ENCODE results near the gene ABCC6. TPM values are rescaled to one million over a fixed set of nuclear protein-coding genes. Genes with fewer than 3 reads are reported as not detected.
"Not testable (repeated sequence)": the region's sequence is repeated elsewhere in the genome, so short reads cannot be mapped to it uniquely, and the experiment has no call there.

Gene ABCC6
- total RNA-seq, 1 experiment from 2014 or later = not detected

DNA sequence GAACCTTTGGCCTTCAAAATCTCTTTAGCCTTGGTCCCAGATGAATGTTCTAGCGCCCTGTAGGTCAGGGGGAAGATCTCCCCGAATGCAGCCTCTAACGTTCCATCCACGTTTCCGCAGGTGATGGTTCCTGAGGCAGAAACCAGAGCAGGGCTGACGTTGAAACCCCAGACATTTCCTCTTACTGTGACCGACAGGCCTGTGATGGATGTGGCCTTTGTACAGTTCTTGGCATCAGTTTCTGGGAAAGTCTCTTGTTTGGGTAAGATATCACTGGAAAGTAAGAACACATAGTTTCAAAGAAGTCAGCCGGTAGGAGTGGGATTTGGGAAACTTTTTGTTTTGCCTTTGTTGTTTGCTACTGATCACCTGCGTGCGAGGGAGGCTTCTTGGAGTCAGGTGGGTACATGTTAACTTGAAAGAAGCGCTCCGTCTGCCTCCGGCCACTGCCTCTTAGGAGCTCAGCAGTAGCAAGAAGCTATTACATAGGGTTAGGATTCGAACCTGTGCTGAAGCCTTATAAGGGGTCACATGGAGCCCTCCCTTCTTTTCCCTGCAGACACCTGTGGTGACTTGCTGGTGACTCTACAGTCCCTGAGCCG is 39.8 kb upstream of the ABCC6 start:
- BruUV-seq (replicated peaks); H3K4me3 ChIP-seq (ENCODE audit: low read depth, low read length, poor library complexity, severe bottlenecking); POLR2A ChIA-PET (ENCODE audit: low non-redundant PET); DNase-seq (ENCODE audit: low spot score); intact Hi-C loops (cut with micrococcal nuclease; ENCODE audit: unreplicated experiment); H3K27me3 ChIP-seq (replicated peaks; ENCODE audit: insufficient read depth, low read depth, low read length, poor library complexity); H3K27ac ChIP-seq (ENCODE audit: low read depth, low read length, poor library complexity, severe bottlenecking); H3K4me1 ChIP-seq (ENCODE audit: insufficient read depth, low read length, poor library complexity, severe bottlenecking); H3K36me3 ChIP-seq (ENCODE audit: insufficient read depth, low read length, poor library complexity, severe bottlenecking); H3K9me3 ChIP-seq (ENCODE audit: low read depth, low read length, poor library complexity, severe bottlenecking): not testable (repeated sequence)
- CTCF ChIA-PET = interaction anchor here (0.6 kb wide), 1 partner anchor 713 kb away, joined by 4 read pairs; no protein-coding TSS in a partner anchor

DNA sequence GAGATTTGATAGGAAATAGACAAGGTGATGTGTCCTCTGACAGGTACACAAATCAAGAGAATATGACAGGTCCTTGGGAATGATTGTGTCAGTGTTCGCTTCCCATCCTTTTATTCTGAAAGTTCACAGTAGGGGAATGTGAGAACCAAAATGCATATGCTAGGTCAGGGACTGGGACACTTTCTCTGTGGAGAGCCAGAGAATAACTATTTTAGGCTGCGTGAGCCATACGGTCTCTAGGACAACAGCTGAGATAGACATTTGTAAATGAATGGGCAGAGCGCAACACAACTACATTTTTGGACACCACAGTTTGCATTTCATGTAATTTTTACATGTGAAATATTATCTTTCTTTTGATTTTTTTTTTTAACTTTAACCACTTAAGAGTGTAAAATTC is 36.7 kb upstream of the ABCC6 start:
- CTCF ChIA-PET = not testable (repeated sequence)

DNA sequence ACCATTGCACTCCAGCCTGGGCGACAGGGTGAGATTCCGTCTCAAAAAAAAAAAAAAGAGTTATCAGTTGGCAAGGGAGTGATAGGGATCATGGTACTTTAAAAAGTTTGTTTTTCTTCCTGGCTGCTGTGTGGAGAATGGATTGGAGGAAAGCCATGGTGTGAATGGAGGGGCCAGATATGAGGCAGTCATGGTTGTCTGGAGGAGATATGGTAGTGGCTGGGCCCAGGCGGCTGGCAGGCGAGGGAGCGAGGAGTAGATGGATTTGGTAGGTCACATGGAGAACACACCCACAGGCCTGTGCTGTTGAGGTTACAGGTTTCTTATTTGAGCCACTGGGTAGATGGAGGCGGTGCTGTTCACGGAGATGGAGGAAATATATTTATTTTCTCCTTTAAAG is 35.5 kb upstream of the ABCC6 start:
- H3K27me3 ChIP-seq (replicated peaks; ENCODE audit: insufficient read depth, low read depth, low read length, poor library complexity); H3K4me1 ChIP-seq (ENCODE audit: insufficient read depth, low read length, poor library complexity, severe bottlenecking); H3K4me3 ChIP-seq (ENCODE audit: low read depth, low read length, poor library complexity, severe bottlenecking); intact Hi-C loops (cut with micrococcal nuclease; ENCODE audit: unreplicated experiment); BruUV-seq (replicated peaks); H3K9me3 ChIP-seq (ENCODE audit: low read depth, low read length, poor library complexity, severe bottlenecking); CTCF ChIA-PET; H3K27ac ChIP-seq (ENCODE audit: low read depth, low read length, poor library complexity, severe bottlenecking); H3K36me3 ChIP-seq (ENCODE audit: insufficient read depth, low read length, poor library complexity, severe bottlenecking); DNase-seq (ENCODE audit: low spot score); POLR2A ChIA-PET (ENCODE audit: low non-redundant PET): not testable (repeated sequence)

More for the DNA sequence above, 36.7 kb upstream of the ABCC6 start:
- POLR2A ChIA-PET (ENCODE audit: low non-redundant PET); H3K36me3 ChIP-seq (ENCODE audit: insufficient read depth, low read length, poor library complexity, severe bottlenecking); H3K9me3 ChIP-seq (ENCODE audit: low read depth, low read length, poor library complexity, severe bottlenecking); intact Hi-C loops (cut with micrococcal nuclease; ENCODE audit: unreplicated experiment); H3K4me1 ChIP-seq (ENCODE audit: insufficient read depth, low read length, poor library complexity, severe bottlenecking); H3K27me3 ChIP-seq (replicated peaks; ENCODE audit: insufficient read depth, low read depth, low read length, poor library complexity); DNase-seq (ENCODE audit: low spot score); H3K27ac ChIP-seq (ENCODE audit: low read depth, low read length, poor library complexity, severe bottlenecking); BruUV-seq (replicated peaks); H3K4me3 ChIP-seq (ENCODE audit: low read depth, low read length, poor library complexity, severe bottlenecking): not testable (repeated sequence)

GRCh38 chr16:16257301-16257923 is 34.1 kb upstream of the ABCC6 start:
- H3K4me1 ChIP-seq (ENCODE audit: insufficient read depth, low read length, poor library complexity, severe bottlenecking); H3K9me3 ChIP-seq (ENCODE audit: low read depth, low read length, poor library complexity, severe bottlenecking); H3K4me3 ChIP-seq (ENCODE audit: low read depth, low read length, poor library complexity, severe bottlenecking); CTCF ChIA-PET; BruUV-seq (replicated peaks); intact Hi-C loops (cut with micrococcal nuclease; ENCODE audit: unreplicated experiment); DNase-seq (ENCODE audit: low spot score); H3K27me3 ChIP-seq (replicated peaks; ENCODE audit: insufficient read depth, low read depth, low read length, poor library complexity); H3K27ac ChIP-seq (ENCODE audit: low read depth, low read length, poor library complexity, severe bottlenecking); H3K36me3 ChIP-seq (ENCODE audit: insufficient read depth, low read length, poor library complexity, severe bottlenecking); POLR2A ChIA-PET (ENCODE audit: low non-redundant PET): not testable (repeated sequence)
- TF ChIP-seq, protein P1, sequence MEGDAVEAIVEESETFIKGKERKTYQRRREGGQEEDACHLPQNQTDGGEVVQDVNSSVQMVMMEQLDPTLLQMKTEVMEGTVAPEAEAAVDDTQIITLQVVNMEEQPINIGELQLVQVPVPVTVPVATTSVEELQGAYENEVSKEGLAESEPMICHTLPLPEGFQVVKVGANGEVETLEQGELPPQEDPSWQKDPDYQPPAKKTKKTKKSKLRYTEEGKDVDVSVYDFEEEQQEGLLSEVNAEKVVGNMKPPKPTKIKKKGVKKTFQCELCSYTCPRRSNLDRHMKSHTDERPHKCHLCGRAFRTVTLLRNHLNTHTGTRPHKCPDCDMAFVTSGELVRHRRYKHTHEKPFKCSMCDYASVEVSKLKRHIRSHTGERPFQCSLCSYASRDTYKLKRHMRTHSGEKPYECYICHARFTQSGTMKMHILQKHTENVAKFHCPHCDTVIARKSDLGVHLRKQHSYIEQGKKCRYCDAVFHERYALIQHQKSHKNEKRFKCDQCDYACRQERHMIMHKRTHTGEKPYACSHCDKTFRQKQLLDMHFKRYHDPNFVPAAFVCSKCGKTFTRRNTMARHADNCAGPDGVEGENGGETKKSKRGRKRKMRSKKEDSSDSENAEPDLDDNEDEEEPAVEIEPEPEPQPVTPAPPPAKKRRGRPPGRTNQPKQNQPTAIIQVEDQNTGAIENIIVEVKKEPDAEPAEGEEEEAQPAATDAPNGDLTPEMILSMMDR (conservative IDR thresholded peaks at IDR 0.05; ENCODE audit: low read depth, low read length) = peak; percentile 37

DNA sequence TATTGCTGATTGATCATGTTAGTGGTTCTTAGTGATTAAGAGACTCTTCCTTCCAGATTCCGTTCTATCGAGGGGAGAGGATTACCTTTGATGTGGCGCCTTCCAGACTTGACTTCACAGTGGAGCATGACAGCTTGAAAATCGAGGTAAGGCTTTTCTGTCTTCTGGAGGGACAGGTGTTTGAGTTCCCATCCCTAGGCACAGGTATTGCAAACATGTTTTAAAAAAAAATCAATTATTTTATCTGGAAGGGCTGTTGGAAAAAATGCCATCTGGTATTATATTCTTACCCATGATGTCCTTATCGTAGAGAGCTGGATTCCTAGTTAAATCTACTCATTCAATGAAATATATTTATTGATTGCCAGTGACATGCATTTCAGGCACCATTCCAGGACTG is 29.1 kb upstream of the ABCC6 start:
- CTCF ChIA-PET; H3K27me3 ChIP-seq (replicated peaks; ENCODE audit: insufficient read depth, low read depth, low read length, poor library complexity); H3K4me1 ChIP-seq (ENCODE audit: insufficient read depth, low read length, poor library complexity, severe bottlenecking); intact Hi-C loops (cut with micrococcal nuclease; ENCODE audit: unreplicated experiment); BruUV-seq (replicated peaks); H3K9me3 ChIP-seq (ENCODE audit: low read depth, low read length, poor library complexity, severe bottlenecking); H3K27ac ChIP-seq (ENCODE audit: low read depth, low read length, poor library complexity, severe bottlenecking); H3K4me3 ChIP-seq (ENCODE audit: low read depth, low read length, poor library complexity, severe bottlenecking); H3K36me3 ChIP-seq (ENCODE audit: insufficient read depth, low read length, poor library complexity, severe bottlenecking); DNase-seq (ENCODE audit: low spot score); POLR2A ChIA-PET (ENCODE audit: low non-redundant PET): not testable (repeated sequence)

GRCh38 chr16:16249621-16250330 is 26.5 kb upstream of the ABCC6 start:
- H3K4me3 ChIP-seq (ENCODE audit: low read depth, low read length, poor library complexity, severe bottlenecking); CTCF ChIA-PET; DNase-seq (ENCODE audit: low spot score); H3K36me3 ChIP-seq (ENCODE audit: insufficient read depth, low read length, poor library complexity, severe bottlenecking); H3K27ac ChIP-seq (ENCODE audit: low read depth, low read length, poor library complexity, severe bottlenecking); POLR2A ChIA-PET (ENCODE audit: low non-redundant PET); H3K9me3 ChIP-seq (ENCODE audit: low read depth, low read length, poor library complexity, severe bottlenecking); BruUV-seq (replicated peaks); H3K4me1 ChIP-seq (ENCODE audit: insufficient read depth, low read length, poor library complexity, severe bottlenecking); H3K27me3 ChIP-seq (replicated peaks; ENCODE audit: insufficient read depth, low read depth, low read length, poor library complexity); intact Hi-C loops (cut with micrococcal nuclease; ENCODE audit: unreplicated experiment): not testable (repeated sequence)

GRCh38 chr16:16247439-16247838 is 24.1 kb upstream of the ABCC6 start:
- POLR2A ChIA-PET (ENCODE audit: low non-redundant PET); H3K9me3 ChIP-seq (ENCODE audit: low read depth, low read length, poor library complexity, severe bottlenecking); BruUV-seq (replicated peaks); intact Hi-C loops (cut with micrococcal nuclease; ENCODE audit: unreplicated experiment); CTCF ChIA-PET; H3K4me1 ChIP-seq (ENCODE audit: insufficient read depth, low read length, poor library complexity, severe bottlenecking); H3K36me3 ChIP-seq (ENCODE audit: insufficient read depth, low read length, poor library complexity, severe bottlenecking); DNase-seq (ENCODE audit: low spot score); H3K4me3 ChIP-seq (ENCODE audit: low read depth, low read length, poor library complexity, severe bottlenecking); H3K27me3 ChIP-seq (replicated peaks; ENCODE audit: insufficient read depth, low read depth, low read length, poor library complexity); H3K27ac ChIP-seq (ENCODE audit: low read depth, low read length, poor library complexity, severe bottlenecking): not testable (repeated sequence)
